ENCODE data around the gene ZNF581.

The ZNF581 gene

DNA sequence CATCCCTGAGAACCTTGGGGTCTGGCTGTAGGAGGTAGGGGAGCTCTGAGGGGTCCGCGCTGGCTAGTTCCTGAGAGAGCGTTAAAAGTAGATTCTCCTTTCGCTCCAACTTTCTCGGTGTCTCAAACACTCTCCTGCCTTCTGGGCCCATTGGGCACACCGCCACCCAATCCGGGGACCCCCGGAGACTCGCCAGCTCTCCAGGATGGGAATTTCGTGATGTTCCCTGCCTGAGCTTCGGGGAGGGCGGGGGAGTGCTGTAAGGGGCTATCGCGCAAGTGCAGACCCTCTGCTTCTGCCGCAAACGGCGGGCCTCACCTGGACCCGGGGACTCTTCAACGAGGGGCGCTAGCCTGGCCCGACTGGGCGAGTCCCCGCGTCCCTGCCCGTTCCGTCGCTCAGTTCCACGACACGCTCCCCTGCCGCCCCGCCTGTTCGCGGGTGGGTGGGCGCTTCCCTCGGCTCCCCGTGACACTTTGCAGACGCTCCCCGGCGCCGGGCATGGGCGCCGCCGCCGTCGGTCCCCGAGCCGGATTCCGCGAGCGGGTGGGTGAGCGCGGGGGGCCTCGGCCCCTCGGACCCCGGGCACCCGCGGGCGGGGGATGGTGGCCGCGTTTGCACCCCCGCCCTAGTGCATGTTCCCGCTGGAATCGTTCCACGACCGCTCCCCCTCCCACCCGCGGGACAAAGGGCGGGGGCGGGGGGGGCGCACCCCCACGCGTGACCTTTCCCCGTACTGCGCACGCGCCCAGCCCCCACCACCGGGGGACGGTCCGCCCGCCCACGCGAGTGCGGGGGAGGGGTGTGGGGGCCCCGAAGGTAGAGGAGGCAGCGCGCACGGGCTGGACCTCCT, 4.5 kb downstream of the ZNF581 start, which contains the start of gene CCDC106:
Gene CCDC106 (plus strand): TSS at position 481 of the 853 bp plus-strand sequence. CDS start 835 bp downstream, outside the sequence.
- DNase-seq (ENCODE audit: low read depth in 1 of 2, low spot score in 1 of 2): peak; percentile 47 to 62
- Histone ChIP-seq H3K4me3 (replicated peaks; ENCODE audit: insufficient read depth, low read length) (peak within 1 kb of the TSS; percentile 77), H3K27me3 (ENCODE audit: insufficient read depth, poor library complexity, severe bottlenecking) (no peaks in the 10 kb centered on the region), H3K27ac (replicated peaks) (peak within 1 kb of the TSS; percentile 83)
- TF ChIP-seq SPI1 (IDR thresholded peaks at IDR 0.05; ENCODE audit: borderline replicate concordance, low read depth): no peak
- TF ChIP-seq REST (IDR thresholded peaks at IDR 0.05; ENCODE audit: insufficient replicate concordance, low read depth): no peak
- TF ChIP-seq, protein P1, sequence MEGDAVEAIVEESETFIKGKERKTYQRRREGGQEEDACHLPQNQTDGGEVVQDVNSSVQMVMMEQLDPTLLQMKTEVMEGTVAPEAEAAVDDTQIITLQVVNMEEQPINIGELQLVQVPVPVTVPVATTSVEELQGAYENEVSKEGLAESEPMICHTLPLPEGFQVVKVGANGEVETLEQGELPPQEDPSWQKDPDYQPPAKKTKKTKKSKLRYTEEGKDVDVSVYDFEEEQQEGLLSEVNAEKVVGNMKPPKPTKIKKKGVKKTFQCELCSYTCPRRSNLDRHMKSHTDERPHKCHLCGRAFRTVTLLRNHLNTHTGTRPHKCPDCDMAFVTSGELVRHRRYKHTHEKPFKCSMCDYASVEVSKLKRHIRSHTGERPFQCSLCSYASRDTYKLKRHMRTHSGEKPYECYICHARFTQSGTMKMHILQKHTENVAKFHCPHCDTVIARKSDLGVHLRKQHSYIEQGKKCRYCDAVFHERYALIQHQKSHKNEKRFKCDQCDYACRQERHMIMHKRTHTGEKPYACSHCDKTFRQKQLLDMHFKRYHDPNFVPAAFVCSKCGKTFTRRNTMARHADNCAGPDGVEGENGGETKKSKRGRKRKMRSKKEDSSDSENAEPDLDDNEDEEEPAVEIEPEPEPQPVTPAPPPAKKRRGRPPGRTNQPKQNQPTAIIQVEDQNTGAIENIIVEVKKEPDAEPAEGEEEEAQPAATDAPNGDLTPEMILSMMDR (IDR thresholded peaks at IDR 0.05; ENCODE audit: insufficient read depth, low read length): no peak
- TF ChIP-seq POLR2AphosphoS5 (IDR thresholded peaks at IDR 0.05; ENCODE audit: low read depth): no peak
- no peak for TF ChIP-seq GABPA (IDR thresholded peaks at IDR 0.05; ENCODE audit: low read depth)

GRCh38 chr19:55648585-55649267, 5.3 kb downstream of the ZNF581 start:
- H3K27me3 ChIP-seq (ENCODE audit: insufficient read depth, poor library complexity, severe bottlenecking): no peaks in the 10 kb centered on the region
- peak overlapping the region; percentile 83 for H3K27ac ChIP-seq (replicated peaks)
- no peak for DNase-seq (ENCODE audit: low read depth in 1 of 2, low spot score in 1 of 2)
- peak overlapping the region; percentile 77 for H3K4me3 ChIP-seq (replicated peaks; ENCODE audit: insufficient read depth, low read length)
- TF ChIP-seq GABPA (IDR thresholded peaks at IDR 0.05; ENCODE audit: low read depth): no peak
- TF ChIP-seq, protein P1 (IDR thresholded peaks at IDR 0.05; ENCODE audit: insufficient read depth, low read length): no peak
- TF ChIP-seq POLR2AphosphoS5 (IDR thresholded peaks at IDR 0.05; ENCODE audit: low read depth): no peak
- TF ChIP-seq SPI1 (IDR thresholded peaks at IDR 0.05; ENCODE audit: borderline replicate concordance, low read depth): no peak
- TF ChIP-seq REST (IDR thresholded peaks at IDR 0.05; ENCODE audit: insufficient replicate concordance, low read depth): no peak

GRCh38 chr19:55649268-55650125, 6.0 kb downstream of the ZNF581 start:
- Histone ChIP-seq H3K4me3 (replicated peaks; ENCODE audit: insufficient read depth, low read length) (no peak overlapping the region), H3K27me3 (ENCODE audit: insufficient read depth, poor library complexity, severe bottlenecking) (no peaks in the 10 kb centered on the region), H3K27ac (replicated peaks) (no peak overlapping the region)
- TF ChIP-seq REST (IDR thresholded peaks at IDR 0.05; ENCODE audit: insufficient replicate concordance, low read depth) (no peak), GABPA (IDR thresholded peaks at IDR 0.05; ENCODE audit: low read depth) (no peak), SPI1 (IDR thresholded peaks at IDR 0.05; ENCODE audit: borderline replicate concordance, low read depth) (no peak), POLR2AphosphoS5 (IDR thresholded peaks at IDR 0.05; ENCODE audit: low read depth) (no peak)
- TF ChIP-seq, protein P1 (IDR thresholded peaks at IDR 0.05; ENCODE audit: insufficient read depth, low read length): no peak
- DNase-seq (ENCODE audit: low read depth in 1 of 2, low spot score in 1 of 2): no peak
